Measurements from ENCODE around the gene TERF2IP. TPM values are rescaled to one million over a fixed set of nuclear protein-coding genes. Genes with fewer than 3 reads are reported as not detected.

TERF2IP gene
- total RNA-seq, 1 donor from 2014 or later = 34.9 TPM

DNA sequence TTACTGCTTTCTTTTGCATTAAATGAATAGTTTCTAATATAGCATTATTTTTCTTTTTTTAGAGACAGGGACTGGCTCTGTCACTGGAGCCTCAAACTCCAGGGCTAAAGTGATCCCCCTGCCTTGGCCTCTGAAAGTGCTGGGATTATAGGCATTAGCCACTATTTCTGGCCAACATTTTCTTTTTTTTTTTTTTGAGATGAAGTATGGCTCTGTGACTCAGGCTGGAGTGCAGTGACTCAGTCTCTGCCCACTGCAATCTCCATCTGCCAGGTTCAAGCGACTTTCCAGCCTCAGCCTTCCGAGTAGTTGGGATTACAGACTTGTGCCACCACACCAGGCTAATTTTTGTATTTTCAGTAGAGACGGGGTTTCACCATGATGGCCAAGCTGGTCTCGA, 55.7 kb downstream of the TERF2IP start:
- Histone ChIP-seq H4K20me1 (ENCODE audit: low read depth) (no peaks in the 10 kb centered on the region), H3K9me3 (ENCODE audit: low read depth) (no peaks in the 10 kb centered on the region), H3K79me2 (ENCODE audit: low read depth) (no peaks in the 10 kb centered on the region), H3K4me3 (no peak overlapping the region), H3K4me2 (no peak overlapping the region), H3K36me3 (no peaks in the 10 kb centered on the region), H2AFZ (replicated peaks) (no peak overlapping the region), H3K27me3 (no peaks in the 10 kb centered on the region), H3K4me1 (peaks cover 4% of the 10 kb centered on the region), H3K27ac (no peak overlapping the region), H3K9ac (no peak overlapping the region), H3F3A (ENCODE audit: low read depth) (no peaks in the 10 kb centered on the region)
- no peaks in the 10 kb centered on the region for H3K36me3 Mint-ChIP-seq
- no peak overlapping the region for H3K4me3 Mint-ChIP-seq
- no peak overlapping the region for H3K27ac Mint-ChIP-seq
- TF ChIP-seq EZH2 (IDR thresholded peaks at IDR 0.05) = no peak
- TF ChIP-seq, protein P1, sequence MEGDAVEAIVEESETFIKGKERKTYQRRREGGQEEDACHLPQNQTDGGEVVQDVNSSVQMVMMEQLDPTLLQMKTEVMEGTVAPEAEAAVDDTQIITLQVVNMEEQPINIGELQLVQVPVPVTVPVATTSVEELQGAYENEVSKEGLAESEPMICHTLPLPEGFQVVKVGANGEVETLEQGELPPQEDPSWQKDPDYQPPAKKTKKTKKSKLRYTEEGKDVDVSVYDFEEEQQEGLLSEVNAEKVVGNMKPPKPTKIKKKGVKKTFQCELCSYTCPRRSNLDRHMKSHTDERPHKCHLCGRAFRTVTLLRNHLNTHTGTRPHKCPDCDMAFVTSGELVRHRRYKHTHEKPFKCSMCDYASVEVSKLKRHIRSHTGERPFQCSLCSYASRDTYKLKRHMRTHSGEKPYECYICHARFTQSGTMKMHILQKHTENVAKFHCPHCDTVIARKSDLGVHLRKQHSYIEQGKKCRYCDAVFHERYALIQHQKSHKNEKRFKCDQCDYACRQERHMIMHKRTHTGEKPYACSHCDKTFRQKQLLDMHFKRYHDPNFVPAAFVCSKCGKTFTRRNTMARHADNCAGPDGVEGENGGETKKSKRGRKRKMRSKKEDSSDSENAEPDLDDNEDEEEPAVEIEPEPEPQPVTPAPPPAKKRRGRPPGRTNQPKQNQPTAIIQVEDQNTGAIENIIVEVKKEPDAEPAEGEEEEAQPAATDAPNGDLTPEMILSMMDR (IDR thresholded peaks at IDR 0.05) = no peak
- no peak for TF ChIP-seq EZH2phosphoT487 (IDR thresholded peaks at IDR 0.05)
- H3K27me3 Mint-ChIP-seq (ENCODE audit: insufficient read depth, low read depth) = peaks cover 2% of the 10 kb centered on the region
- no peak for DNase-seq (ENCODE audit: low spot score)
- H3K4me1 Mint-ChIP-seq = peaks cover 5% of the 10 kb centered on the region
- peaks cover 7% of the 10 kb centered on the region for H3K9me3 Mint-ChIP-seq

Small RNAs within 50 kb of the gene (small RNA-seq; reads per million reads assigned to genes)
- gene RN7SL520P = not detected

Other genes with a start within 250 kb of the TERF2IP start
- gene CFDP1, start 214.3 kb upstream of the TERF2IP start, total RNA-seq (ENCODE audit: low replicate concordance) = 134 and 159 TPM in 2 replicates
- gene TMEM170A, start 183.1 kb upstream of the TERF2IP start, total RNA-seq (ENCODE audit: low replicate concordance) = 64.1 and 77.0 TPM in 2 replicates
- 6.2 and 12.5 TPM in 2 replicates for gene CHST6, start 152.3 kb upstream of the TERF2IP start, total RNA-seq (ENCODE audit: low replicate concordance)
- 0.37 TPM in 1 of 2 replicates, not detected in the other for gene CHST5, start 111.7 kb upstream of the TERF2IP start, total RNA-seq (ENCODE audit: low replicate concordance)
- 10.9 and 14.4 TPM in 2 replicates for gene TMEM231, start 91.5 kb upstream of the TERF2IP start, total RNA-seq (ENCODE audit: low replicate concordance)
- gene GABARAPL2, start 81.4 kb upstream of the TERF2IP start, total RNA-seq (ENCODE audit: low replicate concordance) = 67.8 and 88.2 TPM in 2 replicates
- 76.6 and 86.4 TPM in 2 replicates for gene ADAT1, start 24.5 kb upstream of the TERF2IP start, total RNA-seq (ENCODE audit: low replicate concordance)
- 185 and 228 TPM in 2 replicates for gene KARS1, start 108 bp upstream of the TERF2IP start, total RNA-seq (ENCODE audit: low replicate concordance)
- not detected in 2 replicates for gene CPHXL2, start 29.2 kb downstream of the TERF2IP start, total RNA-seq (ENCODE audit: low replicate concordance)
- gene DUXB, start 53.7 kb downstream of the TERF2IP start, total RNA-seq (ENCODE audit: low replicate concordance) = not detected in 2 replicates
- not detected in 2 replicates for gene CPHXL, start 78.7 kb downstream of the TERF2IP start, total RNA-seq (ENCODE audit: low replicate concordance)

Data from neural progenitor cell (in vitro differentiated cells).